Measurements from ENCODE around the gene SMAP1. TPM values are rescaled to one million over a fixed set of nuclear protein-coding genes. Genes with fewer than 3 reads are reported as not detected.
"Not testable (repeated sequence)": the region's sequence is repeated elsewhere in the genome, so short reads cannot be mapped to it uniquely, and the experiment has no call there.

The SMAP1 gene
- polyA plus RNA-seq, 3 donors: 27.0 to 30.9 (median 27.9) TPM

DNA sequence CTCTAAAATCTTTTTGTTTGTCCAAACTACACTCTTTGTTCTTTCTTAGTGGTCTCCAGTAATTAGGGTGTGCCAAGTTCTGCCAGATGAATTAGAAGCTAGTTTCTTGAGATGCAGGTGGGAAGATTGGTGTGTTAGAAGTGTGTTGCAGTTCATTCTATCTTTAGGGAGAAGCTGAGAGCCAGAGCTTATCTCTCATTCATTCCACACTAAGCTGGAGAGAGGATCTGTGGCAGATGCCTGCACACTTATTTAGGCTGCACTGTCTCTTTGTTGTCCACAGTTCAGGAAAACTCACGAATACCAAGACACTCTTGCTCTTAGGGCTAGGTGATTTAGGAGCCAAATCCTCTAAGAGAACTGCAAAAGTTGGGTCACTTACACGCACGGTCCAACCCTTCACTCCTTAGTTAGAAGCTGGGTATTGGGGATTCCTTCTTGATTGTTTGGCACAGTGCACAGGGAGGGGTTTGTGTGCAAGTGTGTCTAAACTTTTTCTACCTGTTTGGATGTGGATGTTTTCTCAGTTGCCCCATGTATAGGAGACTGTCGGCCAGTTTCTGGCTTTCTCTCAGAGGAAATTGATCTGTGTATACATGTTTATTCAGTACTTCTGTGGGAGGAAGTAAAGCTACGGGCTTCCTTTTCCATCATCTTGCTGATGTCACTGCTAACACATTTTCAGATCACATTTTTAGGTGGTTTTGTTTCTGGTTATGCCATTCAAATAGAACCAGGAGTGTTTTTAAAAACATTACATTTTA is 49.5 kb downstream of the SMAP1 start:
- no peak for DNase-seq (ENCODE audit: extremely low read depth in 1 of 11, low read depth in 9 of 11, low spot score in 4 of 11)

GRCh38 chr6:70724524-70724923 is 56.8 kb downstream of the SMAP1 start:
- no peak for DNase-seq (ENCODE audit: extremely low read depth in 1 of 11, low read depth in 9 of 11, low spot score in 4 of 11)

- DNase-seq (ENCODE audit: extremely low read depth in 1 of 11, low read depth in 9 of 11, low spot score in 4 of 11): no peak
Observed at GRCh38 chr6:70725817-70726415, 58.2 kb downstream of the SMAP1 start.

- DNase-seq (ENCODE audit: extremely low read depth in 1 of 11, low read depth in 9 of 11, low spot score in 4 of 11): no peak
Observed at GRCh38 chr6:70734381-70734780, 66.7 kb downstream of the SMAP1 start.

DNA sequence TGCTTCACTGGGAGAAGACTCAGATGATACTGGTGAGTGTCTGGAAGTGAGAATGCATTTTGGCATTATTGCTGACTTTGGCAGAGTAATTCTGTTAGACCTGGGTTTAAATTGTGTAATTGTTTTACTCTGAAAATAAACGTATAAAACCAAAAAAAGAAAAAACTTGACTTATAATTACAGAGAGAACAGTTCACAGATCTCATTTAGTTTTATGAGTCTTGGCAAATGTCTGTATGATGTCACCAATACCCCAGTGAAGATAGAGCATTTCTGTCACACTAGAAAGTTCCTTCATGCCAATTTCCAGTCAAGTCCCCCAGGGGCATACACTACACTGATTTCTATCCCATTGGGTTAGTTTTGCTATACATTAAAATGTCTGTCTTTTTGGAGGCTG is 67.3 kb downstream of the SMAP1 start:
- no peak for DNase-seq (ENCODE audit: extremely low read depth in 1 of 11, low read depth in 9 of 11, low spot score in 4 of 11)

- no peak for DNase-seq (ENCODE audit: extremely low read depth in 1 of 11, low read depth in 9 of 11, low spot score in 4 of 11)
Observed at GRCh38 chr6:70735513-70735912, 67.8 kb downstream of the SMAP1 start.

DNA sequence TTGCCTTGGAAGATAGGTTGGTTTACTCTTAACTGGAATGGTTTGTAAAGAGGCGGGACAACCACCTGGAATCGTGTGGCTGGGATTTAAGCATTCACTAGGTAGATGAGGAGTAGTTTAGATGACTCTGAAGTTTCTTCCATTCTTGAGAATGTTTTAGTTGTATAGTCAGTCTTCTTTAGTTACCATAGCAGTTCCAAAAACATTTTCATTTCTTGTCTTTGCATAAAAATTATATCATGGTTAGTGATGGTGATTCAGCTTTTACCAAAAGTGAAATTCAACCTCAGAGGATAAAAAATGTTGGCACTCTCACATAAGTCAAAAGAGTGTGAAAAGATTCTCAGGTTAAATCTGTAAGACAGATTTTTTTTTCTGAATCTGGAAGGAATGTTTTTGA is 70.3 kb downstream of the SMAP1 start:
- no peak for DNase-seq (ENCODE audit: extremely low read depth in 1 of 11, low read depth in 9 of 11, low spot score in 4 of 11)

- no peak for DNase-seq (ENCODE audit: extremely low read depth in 1 of 11, low read depth in 9 of 11, low spot score in 4 of 11)
Observed at GRCh38 chr6:70739534-70739933, 71.9 kb downstream of the SMAP1 start.

- DNase-seq (ENCODE audit: extremely low read depth in 1 of 11, low read depth in 9 of 11, low spot score in 4 of 11): not testable (repeated sequence)
Observed at GRCh38 chr6:70740746-70741145, 73.1 kb downstream of the SMAP1 start.

DNA sequence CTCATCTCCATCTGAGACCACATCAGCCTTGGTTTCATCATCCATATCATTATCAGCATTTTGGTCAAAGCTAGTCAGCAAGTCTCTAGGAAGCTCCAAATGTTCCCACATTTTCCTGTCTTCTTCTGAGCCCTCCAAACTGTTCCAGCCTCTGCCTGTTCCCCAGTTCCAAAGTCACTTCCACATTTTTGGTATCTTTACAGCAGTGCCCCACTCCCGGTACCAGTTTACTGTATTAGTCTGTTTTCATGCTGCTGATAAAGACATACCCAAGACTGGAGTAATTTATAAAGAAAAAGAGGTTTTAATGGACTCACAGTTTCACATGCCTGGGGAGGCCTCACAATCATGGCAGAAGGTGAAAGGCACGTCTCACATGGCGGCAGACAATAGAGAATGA is 74.8 kb downstream of the SMAP1 start:
- not testable (repeated sequence) for DNase-seq (ENCODE audit: extremely low read depth in 1 of 11, low read depth in 9 of 11, low spot score in 4 of 11)

DNA sequence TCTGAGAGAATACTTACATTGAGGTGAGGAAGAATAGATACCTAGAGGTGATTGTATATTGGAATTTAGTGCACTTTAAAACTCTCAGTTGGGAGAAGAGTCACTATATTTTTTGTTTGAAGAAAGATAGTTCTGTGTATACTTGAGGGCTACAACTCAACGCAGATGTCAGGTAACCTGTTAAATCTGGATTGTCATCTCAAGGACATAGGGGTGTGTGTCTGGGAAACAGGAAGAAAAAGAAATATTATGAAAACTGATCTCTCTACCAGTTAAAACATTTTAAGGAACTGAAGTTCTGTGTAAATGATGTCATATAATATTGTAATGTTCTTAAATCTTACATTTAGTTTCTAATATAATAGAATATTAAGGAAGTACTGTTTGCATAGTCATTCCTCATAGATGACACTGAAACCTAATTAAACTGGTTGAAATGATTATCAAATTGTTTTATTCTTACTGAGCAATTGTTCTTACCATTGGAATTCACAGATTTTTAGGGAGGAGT is 86.2 kb downstream of the SMAP1 start:
- no peak for DNase-seq (ENCODE audit: extremely low read depth in 1 of 11, low read depth in 9 of 11, low spot score in 4 of 11)

- DNase-seq (ENCODE audit: extremely low read depth in 1 of 11, low read depth in 9 of 11, low spot score in 4 of 11): no peak
Observed at GRCh38 chr6:70758883-70759282, 91.2 kb downstream of the SMAP1 start.

- no peak for DNase-seq (ENCODE audit: extremely low read depth in 1 of 11, low read depth in 9 of 11, low spot score in 4 of 11)
Observed at GRCh38 chr6:70763754-70764510, 96.2 kb downstream of the SMAP1 start.

GRCh38 chr6:70764706-70765105 is 97.0 kb downstream of the SMAP1 start:
- peak in 2 of 11 donors; percentile 9 for DNase-seq (ENCODE audit: extremely low read depth in 1 of 11, low read depth in 9 of 11, low spot score in 4 of 11)

DNA sequence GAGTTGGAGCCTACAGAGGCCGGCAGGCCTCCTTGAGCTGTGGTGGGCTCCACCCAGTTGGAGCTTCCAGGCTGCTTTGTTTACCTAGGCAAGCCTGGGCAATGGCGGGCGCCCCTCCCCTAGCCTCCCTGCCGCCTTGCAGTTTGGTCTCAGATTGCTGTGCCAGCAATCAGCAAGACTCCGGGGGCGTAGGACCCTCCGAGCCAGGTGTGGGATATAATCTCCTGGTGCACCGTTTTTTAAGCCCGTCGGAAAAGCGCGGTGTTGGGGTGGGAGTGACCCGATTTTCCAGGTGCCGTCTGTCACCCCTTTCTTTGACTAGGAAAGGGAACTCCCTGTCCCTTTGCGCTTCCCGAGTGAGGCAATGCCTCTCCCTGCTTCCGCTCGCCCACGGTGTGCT is 103.7 kb downstream of the SMAP1 start:
- not testable (repeated sequence) for DNase-seq (ENCODE audit: extremely low read depth in 1 of 11, low read depth in 9 of 11, low spot score in 4 of 11)

DNA sequence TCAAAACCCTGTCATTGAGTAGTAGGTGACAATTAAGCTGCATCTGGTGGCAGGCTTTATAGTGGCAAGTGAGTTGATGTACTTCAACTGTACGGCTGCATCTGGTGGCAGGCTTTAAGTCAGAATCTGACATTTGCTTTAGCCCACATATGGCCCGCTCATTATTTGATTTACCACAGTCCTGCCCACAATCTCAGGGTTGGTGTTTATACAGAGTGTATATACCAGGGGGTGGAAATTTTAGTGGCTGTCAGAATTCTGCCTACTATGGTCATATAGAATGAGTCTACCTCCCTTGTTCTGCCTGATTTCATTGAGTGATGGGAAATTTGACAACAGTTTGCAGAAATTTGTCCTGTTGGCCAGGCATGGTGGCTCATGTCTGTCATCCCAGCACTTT is 112.3 kb downstream of the SMAP1 start:
- DNase-seq (ENCODE audit: extremely low read depth in 1 of 11, low read depth in 9 of 11, low spot score in 4 of 11): no peak

GRCh38 chr6:70790483-70791224 is 123.0 kb downstream of the SMAP1 start:
- DNase-seq (ENCODE audit: extremely low read depth in 1 of 11, low read depth in 9 of 11, low spot score in 4 of 11): no peak

- no peak for DNase-seq (ENCODE audit: extremely low read depth in 1 of 11, low read depth in 9 of 11, low spot score in 4 of 11)
Observed at GRCh38 chr6:70797625-70798024, 129.9 kb downstream of the SMAP1 start.

- DNase-seq (ENCODE audit: extremely low read depth in 1 of 11, low read depth in 9 of 11, low spot score in 4 of 11): no peak
Observed at GRCh38 chr6:70806086-70806485, 138.4 kb downstream of the SMAP1 start.
